ENCODE measurements around the gene RNF169.

Gene RNF169

GRCh38 chr11:74871037-74871436 is 122.4 kb downstream of the RNF169 start:
- DNase-seq (ENCODE audit: low read depth in 2 of 2) = no peak

DNA sequence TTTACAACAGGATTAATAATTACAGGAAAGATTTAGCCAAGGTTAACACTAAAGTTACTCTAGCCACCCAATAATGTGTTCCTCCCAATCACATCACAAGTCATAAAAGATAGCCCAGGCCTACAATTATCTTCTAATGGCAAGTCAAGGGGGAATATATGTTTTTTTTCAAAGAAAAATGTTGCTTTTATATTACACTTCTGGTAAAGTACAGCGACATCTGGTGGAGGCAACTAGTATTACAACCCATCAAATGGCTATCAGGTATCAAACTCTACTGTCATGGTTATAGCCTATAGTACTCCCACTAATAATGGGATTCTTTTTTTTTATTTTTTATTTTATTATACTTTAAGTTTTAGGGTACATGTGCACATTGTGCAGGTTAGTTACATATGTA is 128.5 kb downstream of the RNF169 start:
- DNase-seq (ENCODE audit: low read depth in 2 of 2) = no peak
